Astrocyte of the cerebellum (primary cell): ENCODE data around the gene GFOD2.

Source experiments
- DNase-seq: peaks from one replicate; pipeline ENCODE4 v3.0.0-alpha.2; 2011; ENCODE audit warnings: low read depth
- H3K4me3 ChIP-seq: 2 replicates; pipeline ENCODE4 v1.5.1; 2011; ENCODE audit warnings: mild to moderate bottlenecking, low read depth, low read length, moderate library complexity
- CTCF ChIP-seq: IDR thresholded peaks from 2 replicates; pipeline ENCODE4 v1.5.1; 2012; ENCODE audit warnings: low read length, low read depth, moderate library complexity, mild to moderate bottlenecking; ENCODE audit errors: missing control alignments
- in situ Hi-C: cut with HindIII; loops from 2 replicates; pipeline ENCODE4 v1.10.0; 2017; ENCODE audit warnings: low sequenced_read_pairs

The GFOD2 gene

GRCh38 chr16:67750466-67750865 lies 31.4 kb upstream of the GFOD2 start:
- no peak for TF ChIP-seq CTCF
- no peak for DNase-seq
- no peak overlapping the region for H3K4me3 ChIP-seq
- in situ Hi-C loops, result no loop called here

GRCh38 chr16:67749436-67750078 lies 30.4 kb upstream of the GFOD2 start:
- TF ChIP-seq CTCF, result no peak
- in situ Hi-C loops, result no loop called here
- DNase-seq, result no peak
- H3K4me3 ChIP-seq, result no peak overlapping the region

- no peak for TF ChIP-seq CTCF
- DNase-seq, result no peak
- no peak overlapping the region for H3K4me3 ChIP-seq
- in situ Hi-C loops, result no loop called here
Observed at GRCh38 chr16:67748834-67749233, 29.7 kb upstream of the GFOD2 start.

DNA sequence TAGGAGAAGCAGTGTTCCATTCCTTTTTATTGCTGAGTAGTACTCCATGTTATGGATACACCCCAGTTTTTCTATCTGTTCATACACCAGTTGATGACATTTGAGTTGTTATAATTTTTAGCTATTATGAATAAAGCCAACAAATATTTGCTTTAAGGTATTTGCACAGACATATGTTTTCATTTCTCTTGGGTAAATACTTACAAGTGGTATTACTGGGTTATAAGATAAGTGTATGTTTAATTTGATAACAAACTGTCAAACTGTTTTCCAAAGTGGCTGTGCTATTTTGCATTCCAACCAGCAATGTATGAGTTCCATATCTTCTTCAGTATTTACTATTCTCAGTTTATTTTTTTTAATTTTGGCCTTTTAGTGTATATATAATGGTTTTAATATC lies 27.7 kb upstream of the GFOD2 start:
- no peak for TF ChIP-seq CTCF
- no peak for DNase-seq
- in situ Hi-C loops, result no loop called here
- no peak overlapping the region for H3K4me3 ChIP-seq

- H3K4me3 ChIP-seq, result no peak overlapping the region
- TF ChIP-seq CTCF, result no peak
- DNase-seq, result no peak
- in situ Hi-C loops, result no loop called here
Observed at GRCh38 chr16:67741118-67741517, 22.0 kb upstream of the GFOD2 start.

DNA sequence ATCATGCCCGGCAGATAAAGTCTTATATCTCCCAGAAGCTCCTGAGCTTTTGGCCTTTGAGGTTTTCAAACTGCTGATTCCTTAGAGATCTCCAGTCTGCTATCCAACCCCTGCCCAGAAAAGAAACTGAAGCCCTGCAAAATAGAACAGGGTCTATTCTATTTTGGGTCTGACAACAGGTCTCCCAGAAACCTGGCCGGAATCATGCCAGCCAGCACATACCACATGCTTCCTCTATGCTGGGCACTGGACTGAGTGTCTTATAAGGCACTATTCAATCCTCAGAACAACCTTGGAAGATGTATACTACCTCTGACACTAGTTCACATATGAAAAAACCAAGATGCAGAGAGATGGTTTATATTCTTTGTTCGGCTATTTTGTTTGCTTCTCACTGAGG lies 21.3 kb upstream of the GFOD2 start:
- no peak for DNase-seq
- in situ Hi-C loops, result no loop called here
- H3K4me3 ChIP-seq, result no peak overlapping the region
- TF ChIP-seq CTCF, result no peak

- in situ Hi-C loops, result no loop called here
- no peak overlapping the region for H3K4me3 ChIP-seq
- DNase-seq, result no peak
- TF ChIP-seq CTCF, result no peak
Observed at GRCh38 chr16:67736858-67737257, 17.7 kb upstream of the GFOD2 start.
